Tracheal epithelial cell (primary cell): ENCODE measurements around the gene YEATS4. TPM values are rescaled to one million over a fixed set of nuclear protein-coding genes. Genes with fewer than 3 reads are reported as not detected.

Experiments used
- total RNA-seq: library from RNA; depleted of rRNA; stranded (reverse); fragments of >200 nt; gene quantifications from 2 replicates; pipeline ENCODE4 v1.2.1, GENCODE V29; 2014

YEATS4 gene
- 12.8 and 19.6 TPM in 2 replicates for total RNA-seq

GRCh38 chr12:69359531-69360347 lies at the start of gene YEATS4:
Gene YEATS4, plus strand, starts transcription at chr12:69359743. Its CDS starts 230 bp downstream, at chr12:69359973.

DNA sequence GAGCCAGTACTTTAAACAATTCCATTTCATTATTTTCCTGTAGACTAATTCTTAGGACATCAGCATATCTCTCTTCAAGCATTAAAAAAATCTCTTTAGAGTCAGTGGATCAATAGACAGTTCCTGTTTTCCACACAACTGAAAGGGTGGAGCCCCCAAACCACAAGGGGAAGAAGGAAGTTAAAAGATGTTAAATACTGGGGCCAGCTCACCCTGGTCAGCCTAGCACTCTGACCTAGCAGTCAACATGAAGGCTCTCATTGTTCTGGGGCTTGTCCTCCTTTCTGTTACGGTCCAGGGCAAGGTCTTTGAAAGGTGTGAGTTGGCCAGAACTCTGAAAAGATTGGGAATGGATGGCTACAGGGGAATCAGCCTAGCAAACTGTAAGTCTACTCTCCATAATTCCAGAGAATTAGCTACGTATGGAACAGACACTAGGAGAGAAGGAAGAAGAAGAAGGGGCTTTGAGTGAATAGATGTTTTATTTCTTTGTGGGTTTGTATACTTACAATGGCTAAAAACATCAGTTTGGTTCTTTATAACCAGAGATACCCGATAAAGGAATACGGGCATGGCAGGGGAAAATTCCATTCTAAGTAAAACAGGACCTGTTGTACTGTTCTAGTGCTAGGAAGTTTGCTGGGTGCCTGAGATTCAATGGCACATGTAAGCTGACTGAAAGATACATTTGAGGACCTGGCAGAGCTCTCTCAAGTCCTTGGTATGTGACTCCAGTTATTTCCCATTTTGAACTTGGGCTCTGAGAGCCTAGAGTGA lies 11.2 kb upstream of the YEATS4 start, which contains the start of gene LYZ:
LYZ (plus strand) TSS at position 220 of the 777 bp plus-strand sequence; CDS start at position 248, 28 bp downstream.

Other genes with a start within 250 kb of the YEATS4 start
- 19.6 and 23.4 TPM in 2 replicates for gene CPSF6, start 120.2 kb upstream of the YEATS4 start, total RNA-seq
- not detected in 2 replicates for gene LYZ, start 11.4 kb upstream of the YEATS4 start, total RNA-seq
- gene FRS2, start 110.6 kb downstream of the YEATS4 start, total RNA-seq: 29.6 and 35.2 TPM in 2 replicates
- 263 and 284 TPM in 2 replicates for gene CCT2, start 225.7 kb downstream of the YEATS4 start, total RNA-seq